Stimulated activated CD4-positive, alpha-beta T cell treated with anti-CD3 and anti-CD28 coated beads, Interleukin-1b, Interleukin-23, amount 100 ng/mL, for 24 hours (primary cell): ENCODE data around the gene INTS14.
"Not testable (repeated sequence)": the region's sequence is repeated elsewhere in the genome, so short reads cannot be mapped to it uniquely, and the experiment has no call there.

ENCODE experiments used
- DNase-seq, 4 experiments: peaks; one replicate each; pipeline ENCODE4 v3.0.0-alpha.2; 2020; ENCODE audit warnings: low read depth in 4 of 4, low spot score in 1 of 4

INTS14 gene

DNA sequence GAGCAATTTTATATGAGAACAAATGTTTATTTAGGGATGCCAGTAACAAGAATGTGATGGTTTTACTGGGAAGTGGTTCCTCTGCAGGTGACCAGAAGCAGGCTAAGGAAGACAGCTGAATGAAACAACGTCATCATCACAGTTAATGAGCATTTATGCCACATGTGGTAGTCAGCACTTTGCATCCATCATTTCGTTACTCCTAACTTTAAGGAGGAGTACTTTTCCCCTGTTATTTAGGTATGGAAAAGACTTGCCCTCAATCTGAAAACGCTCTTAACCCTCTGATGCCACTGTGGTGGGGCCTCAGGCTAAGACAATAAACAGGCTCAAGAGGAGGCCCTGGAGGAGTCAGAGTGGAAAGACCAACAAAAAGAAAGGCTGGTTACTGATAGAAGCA is 31.2 kb downstream of the INTS14 start:
- no peak for DNase-seq

DNA sequence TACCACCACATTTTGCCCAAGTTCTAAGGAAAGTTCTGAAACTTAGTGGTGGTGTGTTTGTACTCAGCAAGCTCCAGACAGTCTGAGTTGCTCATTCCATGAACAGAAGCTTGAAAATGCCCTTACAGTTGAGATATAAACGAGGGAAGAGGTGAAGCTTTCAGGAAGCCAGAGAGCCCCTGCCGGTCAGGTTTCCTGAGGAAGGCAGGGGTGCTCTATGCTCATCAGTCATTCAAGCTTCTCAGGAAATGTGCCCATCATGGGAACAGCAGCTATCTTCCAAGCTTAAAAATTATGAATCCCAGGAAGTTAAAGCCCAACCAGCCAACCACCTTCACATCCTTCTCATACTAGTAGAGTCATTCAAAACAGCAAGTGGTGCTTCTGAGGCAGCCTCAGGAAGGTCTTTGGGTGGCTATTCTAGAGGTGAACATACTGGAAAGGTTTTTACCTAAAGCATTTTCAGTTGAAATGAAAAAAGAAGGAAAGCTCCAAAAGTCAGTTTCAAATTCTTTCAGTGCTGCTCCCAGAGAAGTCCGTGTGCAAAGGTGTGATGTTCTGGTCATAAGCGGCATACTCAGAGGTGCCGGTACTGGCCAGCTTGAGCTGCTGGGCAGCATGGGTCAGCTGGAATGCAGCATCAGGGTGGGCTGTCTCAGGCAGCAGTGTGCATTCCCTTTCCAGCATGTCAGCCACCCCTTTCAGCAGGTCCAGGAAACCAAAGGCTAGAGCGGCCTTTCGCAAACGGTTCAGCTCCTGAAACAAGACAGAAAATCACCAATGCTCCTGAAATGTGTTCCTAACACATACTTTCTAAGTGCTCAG is 31.8 kb downstream of the INTS14 start:
- no peak for DNase-seq

DNA sequence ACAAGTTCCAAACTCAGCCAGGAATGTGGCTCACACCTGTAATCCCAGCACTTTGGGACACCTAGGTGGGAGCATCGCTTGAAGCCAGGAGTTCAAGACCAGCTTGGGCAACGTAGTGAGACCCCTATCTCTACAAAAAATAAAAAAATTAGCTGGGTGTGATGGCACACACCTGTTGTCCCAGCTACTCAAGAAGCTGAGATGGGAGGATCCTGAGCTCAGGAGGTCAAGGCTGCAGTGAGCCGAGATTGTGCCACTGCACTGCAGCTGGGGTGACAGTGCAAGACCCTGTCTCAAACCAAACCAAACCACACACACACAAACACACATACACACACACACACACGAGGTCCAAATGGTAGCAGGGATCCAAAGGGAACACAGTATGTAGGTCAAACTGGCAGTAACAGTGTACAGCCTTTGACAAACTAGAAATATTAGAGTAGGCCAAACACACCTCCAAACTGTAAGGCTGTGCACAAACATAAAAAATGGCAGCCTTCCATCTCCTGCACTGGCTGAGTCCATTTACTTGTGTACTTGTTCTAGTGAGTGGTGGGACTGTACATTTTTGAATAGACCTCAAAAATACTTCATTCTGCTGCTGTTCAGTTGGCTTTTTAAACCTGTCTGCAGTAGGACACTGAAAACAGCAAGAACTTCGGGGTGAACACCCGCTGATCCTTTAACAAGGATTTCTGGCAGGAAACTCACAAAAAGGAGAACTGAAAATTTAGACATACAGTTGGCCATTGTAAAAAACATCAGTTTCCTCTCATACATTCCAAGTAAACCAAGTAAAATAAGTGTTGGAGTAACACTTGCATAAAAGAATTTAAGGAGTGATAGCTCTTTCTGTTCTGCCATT is 33.6 kb downstream of the INTS14 start:
- no peak for DNase-seq

DNA sequence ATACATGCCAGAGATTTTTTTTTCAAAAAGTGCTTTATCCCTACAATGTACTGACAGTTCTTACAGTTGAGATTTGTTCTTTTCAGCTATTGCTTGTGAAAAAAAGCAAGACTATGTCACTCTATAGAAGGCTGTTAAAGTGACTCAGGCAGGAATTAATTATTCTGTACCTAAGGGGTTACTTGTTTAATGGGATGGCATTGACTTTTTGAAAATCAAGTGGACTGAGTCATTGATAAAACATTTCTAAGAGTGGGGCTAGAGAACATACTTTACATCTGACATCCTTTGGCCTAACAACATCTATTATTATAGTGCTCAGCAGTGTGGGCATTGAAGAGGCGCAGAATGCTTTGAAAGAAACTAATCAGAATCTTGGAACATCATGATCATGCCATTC is 34.3 kb downstream of the INTS14 start:
- no peak for DNase-seq

DNA sequence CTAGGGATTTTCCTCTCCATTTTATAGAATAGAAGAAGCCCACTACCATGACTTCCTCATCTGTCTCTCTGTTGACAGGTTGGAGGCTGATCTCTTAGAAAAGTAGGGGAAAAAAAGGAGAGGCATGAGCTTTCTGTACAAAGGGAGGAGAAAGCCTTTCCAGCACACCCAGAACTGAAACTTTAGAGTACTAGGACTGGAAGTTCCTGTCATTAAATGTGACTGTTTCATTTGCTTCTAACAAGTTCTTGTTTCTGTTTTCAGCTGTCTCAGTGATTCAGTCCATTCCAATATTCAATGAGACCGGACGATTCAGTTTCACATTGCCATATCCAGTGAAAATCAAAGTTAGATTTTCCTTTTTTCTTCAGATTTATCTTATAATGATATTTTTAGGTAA is 39.0 kb downstream of the INTS14 start:
- no peak for DNase-seq

DNA sequence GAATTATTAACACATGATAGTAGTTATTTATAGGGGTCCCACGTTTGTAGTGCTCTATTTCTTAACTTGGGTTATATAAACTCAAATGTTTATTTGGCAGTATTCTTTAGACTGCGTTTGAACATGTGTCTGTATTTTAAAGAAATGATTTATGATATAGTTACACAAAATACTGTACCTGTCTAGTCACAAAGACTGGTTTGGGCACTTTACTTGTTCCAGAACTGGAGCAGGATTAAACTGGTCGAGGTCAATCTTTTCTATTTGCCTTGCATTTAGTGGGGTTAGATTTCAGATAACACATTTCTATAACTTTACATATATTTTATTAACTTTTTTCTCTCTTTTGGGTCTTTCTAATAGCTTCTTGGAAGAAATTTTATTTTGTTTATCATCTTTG is 41.2 kb downstream of the INTS14 start:
- no peak for DNase-seq

DNA sequence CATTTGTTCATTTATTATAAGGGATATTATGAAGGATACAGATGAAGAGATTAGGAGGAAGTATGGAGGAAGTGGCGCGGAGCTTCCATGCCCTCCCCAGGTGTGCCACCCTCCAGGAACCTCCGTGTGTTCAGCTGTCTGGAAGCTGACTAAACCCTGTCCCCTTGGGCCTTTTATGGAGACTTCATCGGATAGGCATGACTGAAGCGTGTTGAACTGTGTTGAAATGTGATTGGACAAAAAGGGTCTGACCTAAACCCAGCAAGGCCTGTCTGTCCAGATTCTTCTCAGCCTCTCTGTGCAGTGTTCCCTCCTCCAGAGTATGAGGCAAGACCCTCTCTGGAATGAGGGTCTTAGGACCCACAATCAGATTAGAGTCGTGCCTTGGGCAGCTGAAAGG is 49.0 kb downstream of the INTS14 start:
- no peak for DNase-seq

DNA sequence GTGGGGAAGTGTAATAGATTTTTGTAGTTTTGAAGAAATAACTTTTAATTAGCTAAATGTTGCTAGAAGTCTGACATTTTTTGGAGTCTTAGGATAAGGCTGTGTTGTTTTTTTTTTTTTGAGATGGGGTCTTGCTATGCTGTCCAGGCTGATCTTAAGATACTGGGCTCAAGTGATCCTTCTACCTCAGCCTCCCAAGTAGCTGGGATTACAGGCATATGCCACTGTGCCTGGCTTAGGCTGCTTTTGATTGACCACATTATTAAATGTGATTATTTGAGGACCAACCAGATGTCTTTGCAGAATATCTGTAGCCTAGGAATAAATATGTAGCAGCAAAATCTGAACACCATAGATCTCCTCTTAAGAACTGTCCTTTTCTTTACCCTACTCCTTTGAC is 51.0 kb downstream of the INTS14 start:
- no peak for DNase-seq

DNA sequence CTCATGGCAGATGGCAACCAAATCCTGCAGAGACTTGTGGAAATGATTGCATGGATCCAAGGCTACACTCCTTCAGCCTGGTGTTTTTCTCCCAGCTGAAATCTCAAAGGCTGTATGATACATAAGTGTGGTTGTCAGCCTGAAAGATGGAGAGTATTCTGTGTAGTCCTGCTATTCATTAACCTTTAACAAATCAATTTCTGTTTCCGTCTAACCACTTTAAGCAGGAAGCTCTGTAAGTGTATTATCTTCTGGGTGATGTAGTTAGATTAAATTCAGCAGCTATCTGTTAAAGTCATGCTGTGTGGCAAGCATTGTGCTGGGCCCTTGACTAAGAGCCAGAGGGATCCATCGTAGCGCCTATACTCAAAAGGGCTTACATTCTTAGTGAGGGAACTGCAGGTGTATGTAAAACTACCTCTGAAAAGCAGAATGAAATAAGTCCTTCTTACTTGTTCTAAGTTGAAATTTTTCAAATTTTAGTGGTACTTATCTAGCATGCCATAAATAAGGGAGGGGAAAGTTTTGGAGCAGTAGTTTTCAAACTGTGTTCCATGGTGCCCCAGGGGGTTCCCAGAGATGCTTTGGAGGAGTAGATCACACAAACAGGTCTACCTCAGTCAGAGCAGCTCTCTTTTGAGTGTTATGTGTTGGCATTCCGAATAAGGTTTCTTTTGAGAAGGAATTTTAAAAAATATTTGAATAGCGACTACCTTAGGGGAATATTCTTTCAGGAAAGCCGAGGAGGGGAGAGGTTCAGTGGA is 51.8 kb downstream of the INTS14 start:
- DNase-seq = no peak

DNA sequence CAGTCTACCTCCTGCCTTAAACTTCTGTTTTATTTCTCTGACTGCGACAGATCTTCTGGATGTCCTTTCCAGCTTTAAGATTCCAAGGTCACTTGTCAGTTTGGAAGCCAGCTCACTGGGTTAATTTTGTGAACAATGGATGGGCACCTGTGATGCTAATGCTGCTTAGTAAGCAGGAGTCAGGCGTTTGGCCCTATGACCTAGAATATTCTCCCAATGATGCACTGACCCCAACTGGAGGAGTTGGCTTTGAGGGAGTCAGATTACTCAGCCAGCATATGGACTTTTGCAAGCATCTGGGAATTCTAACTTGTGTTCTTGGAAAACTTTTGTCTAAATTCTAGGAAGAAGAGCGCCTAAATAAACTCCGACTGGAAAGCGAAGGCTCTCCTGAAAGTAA is 52.6 kb downstream of the INTS14 start:
- no peak for DNase-seq

DNA sequence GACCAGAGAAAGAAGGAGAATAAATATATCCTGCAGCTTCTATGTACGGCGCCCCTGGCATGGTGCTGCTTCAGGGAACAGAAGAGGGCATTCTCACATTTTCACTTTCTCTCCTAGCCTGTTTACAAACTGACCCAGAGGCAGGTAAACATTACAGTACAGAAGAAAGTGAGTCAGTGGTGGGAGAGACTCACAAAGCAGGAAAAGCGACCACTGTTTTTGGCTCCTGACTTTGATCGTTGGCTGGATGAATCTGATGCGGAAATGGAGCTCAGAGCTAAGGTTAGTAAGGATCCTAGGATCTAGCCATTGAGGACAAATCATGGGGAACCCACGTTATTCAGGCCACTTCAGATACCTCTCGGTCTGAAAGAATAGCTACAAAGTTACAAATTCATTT is 54.3 kb downstream of the INTS14 start:
- no peak for DNase-seq

DNA sequence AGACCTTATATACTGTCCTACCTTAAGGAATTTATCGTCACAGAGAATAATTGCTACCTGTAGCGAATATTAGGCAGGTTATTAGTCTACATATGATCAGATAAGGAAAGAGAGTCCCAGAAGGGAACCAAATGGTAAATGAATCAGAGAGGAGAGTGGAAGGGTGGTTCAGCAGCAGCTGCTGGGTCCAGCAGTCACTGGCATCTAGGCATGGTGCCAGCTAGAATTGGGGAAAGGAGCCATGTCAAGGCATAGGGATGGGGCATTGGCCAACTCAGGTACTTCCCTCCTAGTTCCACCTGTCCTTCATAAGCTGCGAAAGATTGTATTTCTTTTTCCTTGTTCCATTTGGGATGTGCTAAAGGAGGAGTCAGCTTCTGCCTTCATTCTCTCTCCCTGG is 57.2 kb downstream of the INTS14 start:
- DNase-seq = no peak

DNA sequence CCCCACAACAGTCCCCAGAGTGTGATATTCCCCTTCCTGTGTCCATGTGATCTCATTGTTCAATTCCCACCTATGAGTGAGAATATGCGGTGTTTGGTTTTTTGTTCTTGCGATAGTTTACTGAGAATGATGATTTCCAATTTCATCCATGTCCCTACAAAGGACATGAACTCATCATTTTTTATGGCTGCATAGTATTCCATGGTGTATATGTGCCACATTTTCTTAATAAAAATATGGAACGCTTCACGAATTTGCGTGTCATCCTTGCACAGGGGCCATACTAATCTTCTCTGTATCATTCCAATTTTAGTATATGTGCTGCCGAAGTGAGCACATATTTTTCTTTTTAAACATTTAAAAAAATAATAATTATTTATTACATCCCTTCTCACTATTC is 58.1 kb downstream of the INTS14 start:
- DNase-seq = not testable (repeated sequence)

DNA sequence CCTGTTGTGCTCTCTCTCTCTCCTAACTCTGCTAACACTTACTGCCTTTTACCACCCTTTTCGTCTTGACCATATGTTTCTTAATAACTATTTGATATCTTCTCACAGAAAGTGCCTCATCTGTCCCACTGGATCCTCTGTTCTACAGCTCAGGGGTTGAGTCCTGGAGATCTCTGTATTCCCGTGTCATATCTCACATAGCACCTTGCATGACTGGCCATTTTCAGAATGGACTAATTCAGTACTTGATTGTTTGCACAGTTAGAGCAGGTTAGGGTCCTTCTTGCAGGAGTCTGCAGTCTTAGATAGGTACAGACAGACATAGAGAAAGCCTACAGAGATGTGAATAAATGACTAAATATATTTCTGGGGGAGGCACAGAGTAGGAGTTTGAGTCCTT is 59.7 kb downstream of the INTS14 start:
- no peak for DNase-seq

DNA sequence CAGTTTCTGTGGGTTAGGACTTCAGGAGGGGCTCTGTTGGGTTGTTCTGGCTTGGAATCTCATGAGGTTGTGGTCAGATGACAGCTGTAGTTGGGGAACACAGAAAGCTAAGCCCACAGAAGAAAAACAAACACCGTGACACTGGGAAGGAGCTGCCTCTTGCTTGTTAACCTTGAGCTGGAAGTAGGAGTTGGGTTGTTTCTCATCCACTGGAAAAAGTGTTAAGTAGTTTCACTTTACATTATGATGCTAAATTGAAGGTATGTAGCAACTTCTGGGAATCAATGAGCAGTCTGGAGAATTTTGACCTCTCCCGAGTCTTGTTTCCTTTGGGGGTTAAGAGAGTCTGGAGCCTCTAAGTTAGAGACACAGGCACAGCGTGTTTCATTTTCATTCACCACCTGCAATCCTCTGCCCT is 60.2 kb downstream of the INTS14 start:
- no peak for DNase-seq

DNA sequence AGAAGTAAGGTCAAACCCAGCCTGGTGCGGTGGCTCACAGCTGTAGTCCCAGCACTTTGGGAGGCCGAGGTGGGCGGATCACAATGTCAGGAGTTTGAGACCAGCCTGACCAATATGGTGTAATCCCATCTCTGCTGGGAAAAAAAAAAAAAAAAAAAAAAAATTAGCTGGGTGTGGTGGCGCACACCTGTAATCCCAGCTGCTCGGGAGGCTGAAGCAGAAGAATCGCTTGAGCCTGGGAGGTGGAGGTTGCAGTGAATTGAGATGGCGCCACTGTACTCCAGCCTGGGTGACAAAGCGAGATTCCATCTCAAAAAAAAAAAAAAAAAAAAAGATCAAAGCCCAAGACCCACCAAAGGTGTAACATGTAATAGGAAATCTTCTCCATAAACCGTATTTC is 61.6 kb downstream of the INTS14 start:
- not testable (repeated sequence) for DNase-seq

DNA sequence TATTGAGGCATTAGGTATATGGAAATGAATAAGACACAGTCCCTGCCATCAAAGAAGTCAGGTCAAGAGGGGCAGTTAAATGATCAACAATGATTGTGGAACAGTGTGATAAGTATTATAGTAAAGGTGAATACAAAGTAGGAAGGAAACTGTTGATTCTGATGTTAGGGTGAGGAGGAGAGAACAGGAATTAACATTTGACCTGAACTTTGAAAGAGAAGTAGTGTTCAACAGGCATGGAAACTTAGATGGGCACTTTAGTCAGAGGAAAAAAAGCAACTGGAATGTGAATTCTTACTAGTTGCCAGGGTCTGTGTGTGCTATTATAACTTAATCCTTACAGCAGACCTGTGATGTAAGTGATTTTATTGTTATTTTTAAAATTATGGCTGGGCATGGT is 63.1 kb downstream of the INTS14 start:
- DNase-seq = no peak

DNA sequence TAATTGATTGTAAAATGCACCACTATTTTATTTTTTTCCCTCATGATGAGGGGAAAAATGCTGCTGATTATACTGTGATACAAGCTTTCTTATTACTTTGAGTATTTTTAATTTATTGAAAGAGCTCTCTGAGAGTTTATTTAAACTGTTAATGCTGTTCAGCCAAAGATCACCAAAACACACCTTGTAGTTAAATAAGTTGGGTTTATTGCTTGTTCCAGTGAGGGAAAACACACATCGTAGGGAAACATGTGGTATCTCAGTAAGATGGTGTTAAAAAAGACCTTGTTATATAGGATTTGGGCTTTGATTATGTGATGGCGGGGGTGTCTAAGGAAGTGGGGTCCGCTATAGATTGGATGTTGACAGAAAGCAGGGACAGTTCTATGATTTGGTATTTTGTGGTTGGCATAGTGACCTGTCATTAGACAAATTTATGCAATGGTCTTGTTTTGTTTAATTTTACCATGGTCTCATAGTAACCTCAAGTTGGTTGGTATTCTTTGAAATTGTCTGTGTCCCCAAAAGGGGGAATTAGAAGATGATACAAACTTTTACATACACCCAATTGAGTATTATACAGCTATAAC is 69.6 kb downstream of the INTS14 start:
- DNase-seq = no peak

DNA sequence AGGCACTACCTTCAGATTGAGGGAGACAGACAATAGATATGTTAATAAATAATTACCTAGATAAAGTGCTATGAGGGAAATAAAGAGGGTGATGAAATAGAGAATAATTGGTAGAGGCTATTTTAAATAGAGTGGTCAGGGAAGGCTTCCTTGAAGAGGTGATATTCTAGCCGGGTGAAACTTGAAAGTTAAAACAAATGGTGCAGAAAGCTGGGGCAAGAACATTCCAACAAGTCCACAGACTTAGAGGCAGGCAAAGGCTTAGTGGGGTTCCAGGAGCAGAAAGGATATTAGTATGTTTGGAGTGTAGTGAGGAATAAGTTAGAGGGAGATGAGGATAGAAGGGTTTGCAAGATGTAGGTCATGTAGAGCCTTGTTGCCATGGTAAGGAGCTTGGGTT is 70.6 kb downstream of the INTS14 start:
- DNase-seq = no peak

DNA sequence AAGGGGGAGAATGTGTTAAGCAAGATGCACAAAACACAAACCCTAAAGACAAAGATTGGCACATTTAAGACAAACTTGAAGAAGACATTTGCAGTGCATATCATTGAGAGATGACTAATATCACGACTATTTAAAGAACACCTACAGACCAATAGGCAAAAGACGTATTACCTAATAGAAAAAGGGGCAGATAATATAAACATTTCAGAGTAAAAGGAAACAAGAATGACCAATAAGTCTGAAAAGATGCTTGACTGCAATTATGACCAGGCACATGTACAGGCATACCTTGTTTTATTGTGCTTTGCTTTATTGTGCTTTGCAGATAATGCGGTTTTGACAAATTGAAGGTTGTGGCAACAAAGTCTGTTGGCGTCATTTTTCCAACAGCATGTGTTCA is 75.7 kb downstream of the INTS14 start:
- no peak for DNase-seq

DNA sequence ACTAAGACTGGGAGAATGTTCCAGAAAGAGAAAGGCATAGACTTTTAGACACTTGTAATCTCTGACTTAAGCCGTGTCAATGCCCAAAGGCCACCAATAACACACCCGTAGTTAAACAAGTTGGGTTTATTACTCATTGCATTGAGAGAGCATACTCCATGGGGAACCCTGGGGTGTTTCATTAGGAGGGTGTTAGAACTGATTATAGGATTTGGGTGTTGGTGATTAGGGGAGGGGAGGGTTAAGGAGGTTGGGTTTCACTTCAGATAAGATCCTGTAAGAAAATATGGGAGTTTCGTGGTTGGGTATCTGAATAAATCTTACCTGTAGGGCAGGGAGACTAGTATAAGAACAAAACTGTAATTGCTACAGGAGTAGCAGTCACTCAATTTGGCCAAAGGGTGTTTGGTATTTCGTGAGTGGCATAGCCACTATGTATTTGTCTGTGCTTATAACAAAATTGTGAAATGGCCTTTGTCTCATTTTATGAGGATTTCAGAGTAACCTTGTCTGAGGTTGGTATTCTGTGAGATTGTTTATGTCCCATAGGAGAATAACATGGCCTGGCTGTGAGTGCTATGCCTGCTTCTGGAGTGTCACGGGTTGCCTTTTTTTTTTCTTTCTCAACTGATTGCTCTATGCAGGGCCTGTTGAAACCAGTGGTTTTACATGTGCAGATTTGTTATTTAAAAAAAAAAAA is 77.7 kb downstream of the INTS14 start:
- no peak for DNase-seq
